Left forelimb (tissue), 1 donor: ENCODE measurements around the gene SCGN.

Source experiments
- DNase-seq: peaks from one replicate; pipeline ENCODE4 v3.0.0-alpha.2; 2018; ENCODE audit warnings: low spot score

SCGN gene

DNA sequence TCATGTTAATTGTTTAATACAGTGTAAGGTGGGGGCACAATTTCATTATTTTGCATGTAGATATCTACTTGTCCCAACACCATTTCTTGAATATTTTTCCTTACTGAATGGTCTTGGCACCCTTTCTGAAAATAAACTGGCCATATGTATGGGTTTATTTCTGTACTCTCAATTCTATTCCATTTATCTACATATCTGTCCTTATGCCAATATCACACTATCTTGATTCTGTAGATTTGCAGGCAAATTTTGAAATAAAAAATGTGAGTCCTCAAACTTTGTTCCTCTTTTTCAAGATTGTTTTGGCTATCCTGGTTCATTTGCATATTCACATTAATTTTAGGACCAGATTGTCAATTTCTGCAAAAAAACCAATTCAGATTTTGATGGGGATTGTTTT is 34.8 kb downstream of the SCGN start:
- no peak for DNase-seq

DNA sequence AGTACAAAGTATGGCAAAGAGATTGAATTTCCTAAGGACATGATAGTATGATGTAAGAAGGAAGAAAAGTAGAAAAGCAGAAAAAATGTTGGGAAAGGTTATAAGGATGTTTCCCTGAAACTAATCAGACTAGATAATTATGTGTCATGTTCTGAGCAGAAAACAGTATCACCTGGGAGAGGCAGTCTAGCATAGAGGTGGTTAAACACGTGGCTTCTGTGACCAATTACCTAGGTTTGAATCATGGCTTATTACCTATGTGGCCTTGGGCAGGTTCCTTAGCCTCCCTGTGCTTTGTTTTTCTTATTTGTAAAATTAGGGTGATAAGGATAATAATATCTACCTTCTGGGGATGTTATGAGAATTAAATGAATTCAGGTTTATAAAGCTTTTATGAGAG is 38.0 kb downstream of the SCGN start:
- no peak for DNase-seq

GRCh38 chr6:25691894-25692293 is 39.9 kb downstream of the SCGN start:
- no peak for DNase-seq

- DNase-seq: no peak
These were observed 40.5 kb downstream of the SCGN start for GRCh38 chr6:25692472-25692871.

DNA sequence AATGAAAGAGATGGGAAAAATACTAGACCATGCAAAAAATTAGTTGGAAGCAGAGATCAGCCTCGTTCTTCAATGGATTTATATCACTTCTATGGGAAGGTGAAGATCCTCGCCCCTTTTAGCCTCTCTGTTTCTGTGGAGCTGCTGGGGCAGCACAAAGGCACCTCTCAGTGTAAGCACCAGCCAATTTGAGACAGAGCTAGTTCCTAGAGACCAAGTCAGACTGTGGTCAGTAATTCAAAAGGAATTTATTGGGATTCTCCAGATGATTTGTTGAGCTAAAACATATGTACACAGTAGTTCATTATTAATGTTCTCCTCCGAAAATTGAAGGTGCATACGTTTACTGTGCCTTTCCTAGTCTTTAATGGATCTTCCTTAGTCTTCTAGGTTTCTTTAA is 42.4 kb downstream of the SCGN start:
- no peak for DNase-seq

- no peak for DNase-seq
These were observed 43.7 kb downstream of the SCGN start for GRCh38 chr6:25695671-25696070.

DNA sequence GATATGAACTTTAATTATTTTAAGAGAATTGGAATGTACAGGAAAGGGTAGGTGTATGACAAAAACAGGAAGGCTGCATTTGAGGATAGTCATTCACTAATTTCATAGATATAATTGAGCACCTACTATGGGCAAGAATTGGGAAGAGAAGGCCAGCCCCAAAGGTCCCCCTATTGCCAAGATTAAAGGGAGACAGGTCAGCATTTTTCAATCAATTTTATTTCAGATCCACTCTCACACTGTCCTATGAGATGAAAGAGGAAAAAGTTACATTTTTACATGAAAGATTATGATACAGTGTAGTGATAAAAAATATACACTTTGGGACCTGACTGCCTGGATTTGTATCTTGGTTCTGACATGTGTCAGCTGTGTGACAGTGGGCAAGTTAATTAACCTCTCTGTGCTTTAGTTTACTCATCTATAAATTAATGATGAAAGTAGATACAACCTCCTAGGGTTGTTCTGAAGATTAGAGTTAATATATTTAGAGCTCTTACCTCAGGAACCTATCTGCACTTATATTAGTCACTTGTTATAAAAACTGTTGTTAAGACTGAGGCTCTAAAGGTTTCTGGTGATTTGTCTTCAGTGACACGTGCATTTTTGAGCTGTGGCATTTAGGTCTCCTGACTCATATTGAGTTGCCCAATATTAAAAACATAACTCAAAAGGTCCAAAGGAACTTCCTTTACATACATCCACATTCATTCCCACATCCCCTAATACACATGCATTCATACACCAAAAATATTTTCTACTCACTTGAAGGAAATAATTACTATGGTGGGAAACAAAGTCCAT is 45.7 kb downstream of the SCGN start:
- DNase-seq: no peak

DNA sequence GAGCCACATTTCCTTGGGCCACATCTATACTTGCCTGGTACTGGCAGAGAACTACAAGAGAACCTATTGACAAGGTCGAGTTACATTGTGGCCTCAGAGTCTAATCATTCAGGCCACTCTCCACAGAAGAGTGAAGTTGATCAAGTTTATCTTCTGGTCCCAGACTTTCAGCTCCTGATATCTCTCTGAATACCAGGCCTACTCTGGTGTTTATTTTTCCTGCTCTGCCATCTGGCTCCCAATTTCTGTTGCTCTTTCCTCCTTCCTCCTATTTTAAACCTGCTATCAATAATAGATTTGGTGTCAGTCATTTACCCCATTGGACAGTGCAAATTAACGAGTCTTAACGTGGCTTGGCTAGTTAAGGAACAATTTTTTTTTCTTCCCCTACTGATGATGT is 46.6 kb downstream of the SCGN start:
- DNase-seq: no peak

- DNase-seq: no peak
These were observed 47.6 kb downstream of the SCGN start for GRCh38 chr6:25699649-25700048.

DNA sequence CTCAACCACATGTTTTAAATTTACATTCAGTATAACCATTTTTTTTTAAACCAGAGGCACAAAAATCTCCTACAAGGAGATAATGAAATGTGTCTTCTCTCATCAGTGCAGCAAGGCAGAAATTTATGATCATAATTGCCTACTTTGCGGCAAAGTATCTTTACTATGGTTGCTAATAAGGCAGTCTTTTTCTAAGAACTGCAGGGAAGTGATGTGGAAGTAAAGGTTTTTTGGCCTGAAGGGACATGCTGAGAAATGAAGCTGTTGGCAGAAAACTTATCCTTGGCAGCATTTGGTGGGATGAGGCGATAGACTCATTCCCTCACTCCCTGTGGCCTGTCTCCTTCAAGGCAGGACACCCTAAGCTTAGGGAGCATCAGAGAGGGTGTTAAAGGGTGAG is 48.7 kb downstream of the SCGN start:
- DNase-seq: no peak

GRCh38 chr6:25701807-25702206 is 49.8 kb downstream of the SCGN start:
- no peak for DNase-seq

GRCh38 chr6:25703005-25703404 is 51.0 kb downstream of the SCGN start:
- DNase-seq: no peak

- DNase-seq: no peak
These were observed 52.0 kb downstream of the SCGN start for GRCh38 chr6:25704001-25704400.

DNA sequence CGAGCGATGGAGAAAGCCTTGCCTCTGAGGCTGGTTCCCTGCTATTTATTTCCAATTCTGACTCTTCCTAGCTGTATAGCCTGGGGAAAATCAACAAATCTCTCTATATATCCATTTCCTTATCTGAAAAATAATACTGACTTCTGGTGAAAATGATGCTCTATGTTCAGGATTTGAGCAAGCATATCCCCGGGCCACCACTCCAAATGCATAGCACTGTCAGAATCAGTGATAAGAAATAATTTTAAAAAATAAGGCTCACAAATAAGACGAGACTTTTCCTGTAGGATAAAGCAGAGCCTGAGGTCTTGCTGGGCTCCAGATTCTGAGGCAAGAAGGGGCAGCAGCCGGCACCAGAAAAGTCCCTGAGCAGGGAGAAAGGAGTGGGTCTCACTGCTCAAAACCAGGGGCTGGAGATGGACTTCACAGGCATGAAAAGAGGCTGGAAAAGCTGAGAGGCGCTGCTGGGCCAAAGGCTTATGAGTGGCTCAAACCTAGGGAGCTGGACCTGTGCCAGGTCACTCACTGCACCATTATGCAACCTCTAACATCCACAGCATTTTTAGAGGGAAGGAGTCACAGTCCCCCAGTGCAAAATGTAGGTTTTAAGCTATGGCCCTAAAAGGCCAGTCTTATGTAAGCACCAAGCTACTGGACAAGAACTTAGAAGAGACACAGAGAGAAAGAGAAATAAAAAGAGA is 54.4 kb downstream of the SCGN start:
- DNase-seq: no peak

DNA sequence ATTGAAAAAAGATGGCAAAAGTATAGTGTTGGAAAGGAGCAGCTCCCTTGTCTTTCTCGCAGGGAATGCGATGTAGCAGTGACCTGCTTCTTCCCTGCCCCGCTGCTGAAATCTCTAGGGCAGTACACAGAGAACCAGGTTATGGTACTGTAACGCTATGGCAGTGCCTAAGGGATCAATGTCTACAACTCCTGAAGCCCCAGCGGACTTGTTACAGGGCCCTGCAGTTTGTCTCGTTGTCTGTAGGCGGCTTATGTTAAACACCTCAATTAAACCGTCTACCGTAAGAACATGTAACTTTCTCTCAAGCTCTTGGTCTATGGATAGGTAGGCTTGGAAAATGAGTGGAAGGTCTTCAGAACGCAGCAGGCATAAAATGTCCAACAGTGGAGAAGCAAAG is 57.7 kb downstream of the SCGN start:
- no peak for DNase-seq

GRCh38 chr6:25710287-25710686 is 58.3 kb downstream of the SCGN start:
- no peak for DNase-seq

- no peak for DNase-seq
These were observed 61.8 kb downstream of the SCGN start for GRCh38 chr6:25713824-25714223.

DNA sequence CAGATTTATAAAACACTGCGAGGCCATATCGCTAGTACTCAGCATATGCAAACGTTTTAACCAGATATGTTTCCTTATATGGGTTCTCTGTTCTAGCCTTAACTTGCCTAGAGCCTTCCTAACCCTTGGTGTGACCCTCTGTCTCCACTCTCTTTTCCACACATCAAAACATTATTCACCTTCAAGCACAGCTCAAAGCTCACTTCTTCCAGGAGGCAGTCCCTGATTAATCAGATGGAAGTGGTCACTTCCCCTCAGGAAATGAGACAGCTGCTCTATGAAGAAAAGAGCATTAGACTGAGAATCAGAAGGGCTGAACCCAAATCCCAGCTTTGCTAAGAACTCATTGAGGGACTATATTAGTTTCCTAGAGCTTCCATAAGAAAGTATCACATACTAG is 62.8 kb downstream of the SCGN start:
- DNase-seq: no peak

GRCh38 chr6:25715794-25716193 is 63.8 kb downstream of the SCGN start:
- DNase-seq: no peak

DNA sequence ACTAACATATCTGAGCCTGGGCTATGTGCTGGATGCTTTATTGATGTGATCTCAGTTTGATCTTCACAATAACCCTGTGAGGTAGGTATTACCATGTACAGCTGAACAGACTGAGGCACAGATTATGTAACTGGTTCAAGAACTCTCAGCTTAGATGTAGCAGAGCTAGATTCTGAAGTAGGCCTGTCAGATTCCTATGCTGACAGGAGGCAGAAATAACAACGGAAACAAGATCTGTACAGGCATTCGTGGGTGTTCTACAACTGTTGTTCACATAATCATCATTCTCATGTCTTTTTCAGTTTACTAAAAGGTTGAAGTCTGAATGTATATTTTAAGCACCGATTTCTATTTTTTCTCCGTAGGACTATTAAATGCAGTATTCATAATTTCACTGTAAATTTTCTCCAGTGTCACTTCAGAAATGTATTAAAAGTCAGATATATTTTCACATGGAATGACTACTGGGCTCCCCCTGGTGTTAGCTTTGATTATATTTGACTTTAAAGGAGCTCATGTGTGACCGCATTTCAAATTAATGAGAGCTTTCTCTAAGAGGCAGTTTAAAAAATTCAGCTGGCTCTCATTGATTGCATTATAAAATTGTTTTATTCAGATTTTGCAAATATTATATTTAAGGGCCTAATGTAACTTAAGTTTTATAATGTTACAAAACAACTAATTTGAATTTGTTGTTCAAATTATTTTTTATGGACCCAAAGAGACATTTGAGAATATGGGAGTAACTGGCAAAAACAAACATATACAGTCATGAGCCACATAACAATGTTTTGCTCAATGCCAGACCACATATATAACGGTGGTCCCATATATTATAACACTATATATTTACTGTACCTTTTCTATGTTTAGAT is 66.1 kb downstream of the SCGN start:
- no peak for DNase-seq

DNA sequence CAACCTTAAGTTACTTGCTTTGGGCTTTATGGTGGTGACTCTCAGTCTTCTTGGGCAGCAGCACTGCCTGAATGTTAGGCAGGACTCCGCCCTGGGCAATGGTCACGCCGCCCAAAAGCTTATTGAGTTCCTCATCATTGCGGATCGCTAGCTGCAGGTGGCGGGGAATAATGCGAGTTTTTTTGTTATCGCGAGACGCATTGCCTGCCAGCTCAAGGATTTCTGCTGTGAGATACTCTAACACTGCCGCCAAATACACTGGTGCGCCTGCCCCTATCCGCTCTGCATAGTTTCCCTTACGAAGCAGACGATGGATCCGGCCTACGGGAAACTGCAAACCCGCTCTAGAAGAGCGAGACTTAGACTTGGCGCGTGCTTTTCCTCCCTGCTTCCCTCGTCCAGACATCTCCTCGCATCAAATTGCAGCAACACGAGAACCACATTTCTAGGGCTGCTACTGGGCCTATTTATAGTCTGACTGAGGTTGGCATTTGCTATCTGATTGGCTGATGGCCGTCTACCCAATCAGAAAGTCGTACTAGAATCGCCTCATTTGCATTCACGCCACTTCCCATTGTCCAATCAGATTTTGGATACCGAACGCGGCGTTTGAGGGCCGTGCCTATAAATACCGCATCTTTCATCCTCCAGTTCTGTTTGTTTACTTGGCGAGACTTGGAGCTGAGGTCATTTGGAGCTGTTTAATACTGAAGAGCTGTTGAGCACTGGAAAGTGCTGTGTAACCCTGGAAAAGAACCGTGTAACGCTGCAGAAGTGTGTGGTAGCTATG is 74.3 kb downstream of the SCGN start:
- DNase-seq: no peak

GRCh38 chr6:25727028-25727427 is 75.0 kb downstream of the SCGN start:
- DNase-seq: no peak
